Caco-2 (cell line): Measurements from ENCODE around the gene PCDHGA5. TPM values are rescaled to one million over a fixed set of nuclear protein-coding genes. Genes with fewer than 3 reads are reported as not detected.
"Not testable (repeated sequence)": the region's sequence is repeated elsewhere in the genome, so short reads cannot be mapped to it uniquely, and the experiment has no call there.

Experiments
- BruUV-seq: library from RNA; stranded (reverse); fragments of 400-500 nt; replicated peaks from 2 replicates; lab custom pipeline; 2021; lab: Mats Ljungman, UMichigan
- CTCF ChIA-PET: fragments of 300-600 bp; sonication (Branson Sonifier 250); formaldehyde crosslinking; loops from one replicate; lab custom pipeline; 2022; ENCODE audit warnings: antibody characterized with exemption; lab: Charles Lee
- POLR2A ChIA-PET: fragments of 300-600 bp; sonication (Branson Sonifier 250); formaldehyde crosslinking; loops from one replicate; lab custom pipeline; 2022; ENCODE audit warnings: antibody characterized with exemption; lab: Charles Lee
- DNase-seq, 2 experiments: peaks; one replicate each; pipeline versions ENCODE4 v3.0.0 to v3.0.0-alpha.2; 2020 to 2022
- H3K27me3 ChIP-seq: replicated peaks from 2 replicates; pipeline ENCODE4 v1.6.0; 2011; ENCODE audit warnings: low read length; ENCODE audit not compliant: control insufficient read depth, insufficient read depth
- H3K36me3 ChIP-seq: 2 replicates; pipeline ENCODE4 v1.5.1; 2011; ENCODE audit warnings: low read length; ENCODE audit not compliant: control insufficient read depth, insufficient read depth
- H3K4me1 ChIP-seq: fragments of 250-450 bp; sonication (Bioruptor Pico); 2 replicates; pipeline ENCODE4 v1.5.1; 2020; ENCODE audit warnings: mild to moderate bottlenecking
- H3K4me3 ChIP-seq: 2 replicates; pipeline ENCODE4 v1.5.1; 2011; ENCODE audit warnings: low read depth, mild to moderate bottlenecking, control low read depth, low read length
- H3K9me3 ChIP-seq: fragments of 250-450 bp; sonication (Bioruptor Pico); 2 replicates; pipeline ENCODE4 v1.5.1; 2020; ENCODE audit warnings: mild to moderate bottlenecking, moderate library complexity
- H3K27ac Mint-ChIP-seq: one replicate; pipeline ENCODE4 v1.8.0; 2022; ENCODE audit warnings: mixed read lengths; ENCODE audit not compliant: unreplicated experiment
- H3K27me3 Mint-ChIP-seq: one replicate; pipeline ENCODE4 v1.8.0; 2022; ENCODE audit warnings: mixed read lengths; ENCODE audit not compliant: insufficient read depth, unreplicated experiment
- H3K36me3 Mint-ChIP-seq: one replicate; pipeline ENCODE4 v1.8.0; 2022; ENCODE audit warnings: mild to moderate bottlenecking, mixed read lengths; ENCODE audit not compliant: insufficient read depth, unreplicated experiment
- H3K4me1 Mint-ChIP-seq: one replicate; pipeline ENCODE4 v1.8.0; 2022; ENCODE audit warnings: low read depth, mixed read lengths; ENCODE audit not compliant: unreplicated experiment
- H3K4me3 Mint-ChIP-seq: one replicate; pipeline ENCODE4 v1.8.0; 2022; ENCODE audit warnings: mild to moderate bottlenecking, moderate library complexity, mixed read lengths; ENCODE audit not compliant: unreplicated experiment
- H3K9me3 Mint-ChIP-seq: one replicate; pipeline ENCODE4 v1.8.0; 2022; ENCODE audit warnings: mixed read lengths; ENCODE audit not compliant: unreplicated experiment
- intact Hi-C: fragments of 100-400 bp; cut with micrococcal nuclease; formaldehyde crosslinking; loops from one replicate; pipeline ENCODE4 v1.10.0; 2022; ENCODE audit not compliant: unreplicated experiment
- total RNA-seq: library from RNA; stranded (reverse); gene quantifications from 2 replicates; pipeline ENCODE4 v1.2.3, GENCODE V29; 2022
- TF ChIP-seq, protein P1 (sequence below), 2 experiments: fragments of 200-600 bp in 1 of 2; IDR thresholded peaks; 1 replicate in 1 of 2; 2 replicates in 1 of 2; pipeline versions ENCODE4 v1.5.1 to v1.8.0; 2011 to 2022; ENCODE audit warnings: antibody characterized with exemption in 1 of 2, control low read depth in 1 of 2, inconsistent platforms in 1 of 2, low read depth in 1 of 2, low read length in 1 of 2, mild to moderate bottlenecking in 1 of 2, moderate library complexity in 1 of 2; ENCODE audit not compliant: insufficient read depth in 1 of 2, severe bottlenecking in 1 of 2, unreplicated experiment in 1 of 2

The PCDHGA5 gene
- total RNA-seq, 1 experiment from 2014 or later = 0.57 TPM

GRCh38 chr5:141373673-141374317 is 9.8 kb downstream of the PCDHGA5 start, which contains the start of gene PCDHGA6:
Gene PCDHGA6, plus strand, starts transcription at chr5:141373891. Its CDS starts 193 bp downstream, at chr5:141374084.
- no peaks in the 10 kb centered on the region for H3K36me3 ChIP-seq
- no peaks in the 10 kb centered on the region for H3K27me3 ChIP-seq
- TF ChIP-seq, protein P1, sequence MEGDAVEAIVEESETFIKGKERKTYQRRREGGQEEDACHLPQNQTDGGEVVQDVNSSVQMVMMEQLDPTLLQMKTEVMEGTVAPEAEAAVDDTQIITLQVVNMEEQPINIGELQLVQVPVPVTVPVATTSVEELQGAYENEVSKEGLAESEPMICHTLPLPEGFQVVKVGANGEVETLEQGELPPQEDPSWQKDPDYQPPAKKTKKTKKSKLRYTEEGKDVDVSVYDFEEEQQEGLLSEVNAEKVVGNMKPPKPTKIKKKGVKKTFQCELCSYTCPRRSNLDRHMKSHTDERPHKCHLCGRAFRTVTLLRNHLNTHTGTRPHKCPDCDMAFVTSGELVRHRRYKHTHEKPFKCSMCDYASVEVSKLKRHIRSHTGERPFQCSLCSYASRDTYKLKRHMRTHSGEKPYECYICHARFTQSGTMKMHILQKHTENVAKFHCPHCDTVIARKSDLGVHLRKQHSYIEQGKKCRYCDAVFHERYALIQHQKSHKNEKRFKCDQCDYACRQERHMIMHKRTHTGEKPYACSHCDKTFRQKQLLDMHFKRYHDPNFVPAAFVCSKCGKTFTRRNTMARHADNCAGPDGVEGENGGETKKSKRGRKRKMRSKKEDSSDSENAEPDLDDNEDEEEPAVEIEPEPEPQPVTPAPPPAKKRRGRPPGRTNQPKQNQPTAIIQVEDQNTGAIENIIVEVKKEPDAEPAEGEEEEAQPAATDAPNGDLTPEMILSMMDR (IDR thresholded peaks at IDR 0.05; ENCODE audit: insufficient read depth in 1 of 2, low read depth in 1 of 2, low read length in 1 of 2, severe bottlenecking in 1 of 2, unreplicated experiment in 1 of 2) = peak; percentile 29
- H3K36me3 Mint-ChIP-seq = no peaks in the 10 kb centered on the region
- H3K9me3 Mint-ChIP-seq = no peaks in the 10 kb centered on the region
- no peaks in the 10 kb centered on the region for H3K4me1 Mint-ChIP-seq
- no peaks in the 10 kb centered on the region for H3K27me3 Mint-ChIP-seq
- H3K9me3 ChIP-seq = no peaks in the 10 kb centered on the region; the same call in 1 of the 2 replicates
- DNase-seq = peak in 1 of 2 experiments; percentile 18
- ChIA-PET CTCF (interaction anchor here (0.7 kb wide), 1 partner anchor 190 kb away, joined by 3 read pairs; no protein-coding TSS in a partner anchor), POLR2A (no interaction called here)
- H3K4me1 ChIP-seq = no peaks in the 10 kb centered on the region
- no peak within 1 kb of the TSS for H3K4me3 Mint-ChIP-seq
- no peak within 1 kb of the TSS for H3K4me3 ChIP-seq
- intact Hi-C loops = no loop called here
- H3K27ac Mint-ChIP-seq = no peak within 1 kb of the TSS
- no TSS peak for BruUV-seq

DNA sequence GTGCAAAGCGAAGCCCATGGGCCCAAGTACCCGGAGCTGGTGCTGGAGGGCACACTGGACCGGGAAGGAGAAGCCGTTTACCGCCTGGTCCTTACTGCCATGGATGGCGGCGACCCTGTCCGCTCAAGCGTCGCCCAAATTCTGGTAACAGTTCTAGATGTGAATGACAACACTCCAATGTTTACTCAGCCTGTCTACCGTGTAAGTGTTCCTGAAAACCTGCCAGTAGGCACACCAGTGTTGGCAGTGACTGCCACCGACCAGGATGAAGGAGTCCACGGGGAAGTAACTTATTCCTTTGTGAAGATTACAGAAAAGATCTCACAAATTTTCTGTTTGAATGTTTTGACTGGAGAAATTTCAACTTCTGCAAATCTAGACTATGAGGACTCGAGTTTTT is 10.7 kb downstream of the PCDHGA5 start:
- Histone ChIP-seq H3K27me3 (no peaks in the 10 kb centered on the region), H3K4me1 (no peaks in the 10 kb centered on the region), H3K4me3 (no peak overlapping the region), H3K36me3 (no peaks in the 10 kb centered on the region), H3K9me3 (no peaks in the 10 kb centered on the region; the same call in 1 of the 2 replicates)
- H3K27ac Mint-ChIP-seq = no peak overlapping the region
- no TSS peak for BruUV-seq
- ChIA-PET POLR2A (no interaction called here), CTCF (no interaction called here)
- no peaks in the 10 kb centered on the region for H3K27me3 Mint-ChIP-seq
- H3K36me3 Mint-ChIP-seq = no peaks in the 10 kb centered on the region
- H3K4me1 Mint-ChIP-seq = no peaks in the 10 kb centered on the region
- TF ChIP-seq, protein P1 (IDR thresholded peaks at IDR 0.05; ENCODE audit: insufficient read depth in 1 of 2, low read depth in 1 of 2, low read length in 1 of 2, severe bottlenecking in 1 of 2, unreplicated experiment in 1 of 2) = no peak
- no peak overlapping the region for H3K4me3 Mint-ChIP-seq
- DNase-seq = no peak
- H3K9me3 Mint-ChIP-seq = no peaks in the 10 kb centered on the region
- intact Hi-C loops = no loop called here

DNA sequence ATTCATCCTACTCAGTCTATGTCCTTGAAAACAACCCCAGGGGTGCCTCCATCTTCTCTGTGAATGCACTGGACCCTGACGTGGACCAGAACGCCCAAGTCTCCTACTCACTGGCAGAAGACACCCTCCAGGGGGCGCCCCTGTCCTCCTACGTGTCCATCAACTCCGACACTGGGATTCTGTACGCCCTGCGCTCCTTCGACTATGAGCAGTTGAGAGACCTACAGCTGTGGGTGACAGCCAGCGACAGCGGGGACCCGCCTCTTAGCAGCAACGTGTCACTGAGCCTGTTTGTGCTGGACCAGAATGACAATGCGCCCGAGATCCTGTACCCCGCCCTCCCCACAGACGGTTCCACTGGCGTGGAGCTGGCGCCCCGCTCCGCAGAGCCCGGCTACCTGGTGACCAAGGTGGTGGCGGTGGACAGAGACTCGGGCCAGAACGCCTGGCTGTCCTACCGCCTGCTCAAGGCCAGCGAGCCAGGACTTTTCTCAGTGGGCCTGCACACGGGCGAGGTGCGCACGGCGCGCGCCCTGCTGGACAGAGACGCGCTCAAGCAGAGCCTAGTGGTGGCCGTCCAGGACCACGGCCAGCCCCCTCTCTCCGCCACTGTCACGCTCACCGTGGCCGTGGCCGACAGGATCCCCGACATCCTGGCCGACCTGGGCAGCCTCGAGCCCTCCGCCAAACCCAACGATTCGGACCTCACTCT is 11.6 kb downstream of the PCDHGA5 start:
- H3K36me3 ChIP-seq, BruUV-seq, H3K27me3 Mint-ChIP-seq, H3K9me3 Mint-ChIP-seq, H3K4me3 Mint-ChIP-seq, H3K27me3 ChIP-seq, H3K4me3 ChIP-seq, H3K9me3 ChIP-seq, POLR2A ChIA-PET, CTCF ChIA-PET, H3K4me1 ChIP-seq, H3K27ac Mint-ChIP-seq, intact Hi-C loops, H3K36me3 Mint-ChIP-seq, H3K4me1 Mint-ChIP-seq, DNase-seq: not testable (repeated sequence)
